CD4-positive, alpha-beta T cell (primary cell): ENCODE measurements around the gene HDAC7. TPM values are rescaled to one million over a fixed set of nuclear protein-coding genes. Genes with fewer than 3 reads are reported as not detected.
A peak's percentile ranks its signal among the peaks of the same experiment; 100 is the strongest.

Experiments used
- ATAC-seq: fragments of 200-7000 bp; cut with Tn5 transposase; one replicate; pipeline ENCODE4 v1.10.0; 2022; ENCODE audit warnings: mild to moderate bottlenecking; ENCODE audit not compliant: poor library complexity
- CTCF ChIA-PET: fragments of 350-600 bp; sonication (Branson Sonifier 250); formaldehyde crosslinking; loops from one replicate; lab custom pipeline; 2021; ENCODE audit warnings: antibody characterized with exemption, inconsistent platforms; lab: Charles Lee
- POLR2A ChIA-PET: fragments of 350-600 bp; sonication (Branson Sonifier 250); formaldehyde crosslinking; loops from one replicate; lab custom pipeline; 2021; ENCODE audit warnings: antibody characterized with exemption, inconsistent platforms; lab: Charles Lee
- DNase-seq, 14 experiments: peaks; one replicate each; pipeline ENCODE4 v3.0.0-alpha.2; 2013 to 2020; ENCODE audit warnings: mixed read lengths in 2 of 14
- H3K27ac ChIP-seq, 2 donors: one replicate each; pipeline versions ENCODE4 v1.5.1 to v1.7.0; 2013; ENCODE audit warnings: low read length in 2 of 2, low read depth in 1 of 2, mild to moderate bottlenecking in 1 of 2
- H3K27me3 ChIP-seq, 2 experiments: 1 replicate in 1 of 2; 2 replicates in 1 of 2; pipeline versions ENCODE4 v1.6.1 to v1.7.0; 2013; ENCODE audit warnings: low read length in 2 of 2, control low read depth in 1 of 2, mild to moderate bottlenecking in 1 of 2, moderate library complexity in 1 of 2; ENCODE audit not compliant: insufficient read depth in 2 of 2, control insufficient read depth in 1 of 2
- H3K36me3 ChIP-seq: one replicate; pipeline ENCODE4 v1.6.1; 2013; ENCODE audit warnings: low read length, control low read depth; ENCODE audit not compliant: insufficient read depth
- H3K4me1 ChIP-seq: one replicate; pipeline ENCODE4 v1.6.1; 2013; ENCODE audit warnings: low read length, control low read depth; ENCODE audit not compliant: insufficient read depth
- H3K4me3 ChIP-seq: one replicate; pipeline ENCODE4 v1.5.1; 2013; ENCODE audit warnings: mild to moderate bottlenecking, low read length, moderate library complexity
- H3K9me3 ChIP-seq, 2 experiments: 1 replicate in 1 of 2; 2 replicates in 1 of 2; pipeline versions ENCODE4 v1.6.1 to v1.7.0; 2013; ENCODE audit warnings: low read length in 2 of 2, mild to moderate bottlenecking in 2 of 2, control low read depth in 1 of 2, moderate library complexity in 1 of 2; ENCODE audit not compliant: control insufficient read depth in 1 of 2, insufficient read depth in 1 of 2
- H3K27ac Mint-ChIP-seq: one replicate; pipeline ENCODE4 v1.8.0; 2020; ENCODE audit warnings: mixed read lengths
- H3K27me3 Mint-ChIP-seq: one replicate; pipeline ENCODE4 v1.8.0; 2021; ENCODE audit warnings: mixed read lengths
- H3K36me3 Mint-ChIP-seq: one replicate; pipeline ENCODE4 v1.8.0; 2021; ENCODE audit warnings: low read depth, mixed read lengths
- H3K4me1 Mint-ChIP-seq: one replicate; pipeline ENCODE4 v1.8.0; 2021; ENCODE audit warnings: low read depth, mixed read lengths
- H3K4me3 Mint-ChIP-seq: one replicate; pipeline ENCODE4 v1.8.0; 2020; ENCODE audit warnings: mild to moderate bottlenecking, mixed read lengths
- H3K9me3 Mint-ChIP-seq: one replicate; pipeline ENCODE4 v1.8.0; 2020; ENCODE audit warnings: mixed read lengths
- intact Hi-C, 2 experiments: fragments of 100-400 bp; cut with DNase I in 1 of 2; cut with micrococcal nuclease in 1 of 2; formaldehyde crosslinking; loops; one replicate each; pipeline versions ENCODE4 v1.15.1 to v1.9.0; 2023 to 2025; cut with DNase I, micrococcal nuclease
- total RNA-seq, 174 experiments: library from RNA in 2 of 174; stranded (reverse) in 2 of 174; gene quantifications; one replicate each; pipeline ENCODE4 v1.2.3 and lab custom pipeline; 2021 to 2026
- TF ChIP-seq, protein P1 (sequence below): fragments of 200-600 bp; IDR thresholded peaks from one replicate; pipeline ENCODE4 v1.8.0; 2022; ENCODE audit warnings: antibody characterized with exemption, mild to moderate bottlenecking

HDAC7 gene
- total RNA-seq, 2 experiments from 2014 or later: 116 to 122 TPM

- Histone ChIP-seq H3K4me3 (no peak overlapping the region), H3K4me1 (peaks cover 37% of the 10 kb centered on the region), H3K9me3 (no peaks in the 10 kb centered on the region), H3K27me3 (no peaks in the 10 kb centered on the region), H3K27ac (no peak overlapping the region), H3K36me3 (no peaks in the 10 kb centered on the region)
- TF ChIP-seq, protein P1, sequence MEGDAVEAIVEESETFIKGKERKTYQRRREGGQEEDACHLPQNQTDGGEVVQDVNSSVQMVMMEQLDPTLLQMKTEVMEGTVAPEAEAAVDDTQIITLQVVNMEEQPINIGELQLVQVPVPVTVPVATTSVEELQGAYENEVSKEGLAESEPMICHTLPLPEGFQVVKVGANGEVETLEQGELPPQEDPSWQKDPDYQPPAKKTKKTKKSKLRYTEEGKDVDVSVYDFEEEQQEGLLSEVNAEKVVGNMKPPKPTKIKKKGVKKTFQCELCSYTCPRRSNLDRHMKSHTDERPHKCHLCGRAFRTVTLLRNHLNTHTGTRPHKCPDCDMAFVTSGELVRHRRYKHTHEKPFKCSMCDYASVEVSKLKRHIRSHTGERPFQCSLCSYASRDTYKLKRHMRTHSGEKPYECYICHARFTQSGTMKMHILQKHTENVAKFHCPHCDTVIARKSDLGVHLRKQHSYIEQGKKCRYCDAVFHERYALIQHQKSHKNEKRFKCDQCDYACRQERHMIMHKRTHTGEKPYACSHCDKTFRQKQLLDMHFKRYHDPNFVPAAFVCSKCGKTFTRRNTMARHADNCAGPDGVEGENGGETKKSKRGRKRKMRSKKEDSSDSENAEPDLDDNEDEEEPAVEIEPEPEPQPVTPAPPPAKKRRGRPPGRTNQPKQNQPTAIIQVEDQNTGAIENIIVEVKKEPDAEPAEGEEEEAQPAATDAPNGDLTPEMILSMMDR: peak; percentile 71
- H3K27ac Mint-ChIP-seq: no peak overlapping the region
- ChIA-PET CTCF (interaction anchor here (0.6 to 5.7 kb wide), 15 partner anchors 15 to 139 kb away, joined by 3 to 157 read pairs (median 4); partner anchors contain the start of genes RAPGEF3 and SLC48A1), POLR2A (interaction anchor here (0.9 to 3.6 kb wide), 5 partner anchors 22 to 413 kb away, joined by 3 to 15 read pairs (median 4); partner anchors contain the start of gene ASB8)
- intact Hi-C loops: loop anchor here (1.0 to 5.0 kb wide), 3 partner anchors 23 to 203 kb away; no protein-coding TSS in a partner anchor
- H3K4me1 Mint-ChIP-seq: peaks cover 41% of the 10 kb centered on the region
- DNase-seq: peak; percentile 50 to 82 (median 64)
- H3K9me3 Mint-ChIP-seq: no peaks in the 10 kb centered on the region
- no peak overlapping the region for H3K4me3 Mint-ChIP-seq
- no peaks in the 10 kb centered on the region for H3K36me3 Mint-ChIP-seq
- no peaks in the 10 kb centered on the region for H3K27me3 Mint-ChIP-seq
- peak; percentile 56 for ATAC-seq
Observed at GRCh38 chr12:47744005-47744651, 75.6 kb downstream of the HDAC7 start.

DNA sequence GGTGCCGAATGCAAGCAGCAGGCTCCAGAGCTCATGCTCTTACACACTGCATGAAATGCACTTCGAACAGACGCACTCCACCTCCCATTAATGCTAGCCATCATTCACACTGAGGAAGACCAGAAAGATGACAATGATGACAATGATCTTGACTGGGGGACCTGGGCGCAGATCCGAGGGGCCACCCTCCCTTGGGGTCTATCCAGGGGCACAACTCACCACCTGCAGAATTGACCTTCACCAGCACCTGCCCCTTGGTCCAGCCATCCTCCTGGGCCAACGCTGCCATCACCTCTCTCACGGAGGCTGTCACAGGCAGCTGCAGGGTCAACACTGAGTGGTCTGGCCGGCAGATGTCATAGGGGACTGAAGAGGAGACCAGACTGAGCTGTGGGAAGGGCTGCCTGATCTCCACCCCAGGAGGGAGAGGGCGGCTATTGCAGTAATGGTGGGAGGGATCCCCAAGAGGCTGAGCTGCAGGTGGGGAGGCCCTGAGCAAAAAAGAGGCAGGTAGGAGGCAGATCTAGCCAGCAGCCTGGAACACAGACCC is 76.3 kb downstream of the HDAC7 start:
- H3K27me3 Mint-ChIP-seq: no peaks in the 10 kb centered on the region
- no peak overlapping the region for H3K27ac Mint-ChIP-seq
- intact Hi-C loops: loop anchor here in 1 of 2 experiments (2.0 to 5.0 kb wide), 2 partner anchors 29 to 204 kb away; no protein-coding TSS in a partner anchor
- Histone ChIP-seq H3K27me3 (no peaks in the 10 kb centered on the region), H3K36me3 (no peaks in the 10 kb centered on the region), H3K4me1 (peaks cover 38% of the 10 kb centered on the region), H3K9me3 (no peaks in the 10 kb centered on the region), H3K4me3 (no peak overlapping the region), H3K27ac (no peak overlapping the region)
- no peak for ATAC-seq
- no peaks in the 10 kb centered on the region for H3K36me3 Mint-ChIP-seq
- POLR2A ChIA-PET: interaction anchor here (1.0 to 3.6 kb wide), 6 partner anchors 23 to 414 kb away, joined by 3 to 15 read pairs (median 4); partner anchors contain the start of gene ASB8
- no peak overlapping the region for H3K4me3 Mint-ChIP-seq
- H3K4me1 Mint-ChIP-seq: peaks cover 42% of the 10 kb centered on the region
- no peak for DNase-seq
- TF ChIP-seq, protein P1: no peak
- CTCF ChIA-PET: interaction anchor here (1.0 to 5.7 kb wide), 14 partner anchors 15 to 875 kb away, joined by 3 to 157 read pairs (median 6); partner anchors contain the start of genes RAPGEF3 and SLC48A1
- no peaks in the 10 kb centered on the region for H3K9me3 Mint-ChIP-seq

- no peaks in the 10 kb centered on the region for H3K27me3 Mint-ChIP-seq
- no peaks in the 10 kb centered on the region for H3K27me3 ChIP-seq
- H3K36me3 ChIP-seq: no peaks in the 10 kb centered on the region
- H3K9me3 ChIP-seq: no peaks in the 10 kb centered on the region
- no peak overlapping the region for H3K4me3 Mint-ChIP-seq
- no peaks in the 10 kb centered on the region for H3K36me3 Mint-ChIP-seq
- no peak overlapping the region for H3K27ac Mint-ChIP-seq
- intact Hi-C loops: loop anchor here (1.0 to 5.0 kb wide), 4 partner anchors 28 to 205 kb away; no protein-coding TSS in a partner anchor
- peaks cover 38% of the 10 kb centered on the region for H3K4me1 ChIP-seq
- ATAC-seq: peak; percentile 38
- TF ChIP-seq, protein P1: peak; percentile 100
- peak; percentile 57 to 83 (median 68) for DNase-seq
- no peaks in the 10 kb centered on the region for H3K9me3 Mint-ChIP-seq
- H3K4me3 ChIP-seq: no peak overlapping the region
- no peak overlapping the region for H3K27ac ChIP-seq
- peaks cover 42% of the 10 kb centered on the region for H3K4me1 Mint-ChIP-seq
- CTCF ChIA-PET: interaction anchor here (0.7 to 5.7 kb wide), 15 partner anchors 16 to 876 kb away, joined by 3 to 157 read pairs (median 5); partner anchors contain the start of genes RAPGEF3, SLC48A1 and TMEM106C
- POLR2A ChIA-PET: interaction anchor here (0.9 to 3.6 kb wide), 10 partner anchors 15 to 97 kb away, joined by 3 to 15 read pairs (median 5); partner anchors contain the start of genes HDAC7 and RPAP3
Observed at GRCh38 chr12:47742253-47742825, 77.4 kb downstream of the HDAC7 start.
